Activated CD4-positive, CD25-positive, alpha-beta regulatory T cell treated with anti-CD3 and anti-CD28 coated beads, Interleukin-2, amount 50 U/mL, for 72 hours (primary cell): ENCODE results near the gene LEFTY2.
"Not testable (repeated sequence)": the region's sequence is repeated elsewhere in the genome, so short reads cannot be mapped to it uniquely, and the experiment has no call there.

Experiments used
- DNase-seq: peaks from one replicate; pipeline ENCODE4 v3.0.0; 2021

LEFTY2 gene

DNA sequence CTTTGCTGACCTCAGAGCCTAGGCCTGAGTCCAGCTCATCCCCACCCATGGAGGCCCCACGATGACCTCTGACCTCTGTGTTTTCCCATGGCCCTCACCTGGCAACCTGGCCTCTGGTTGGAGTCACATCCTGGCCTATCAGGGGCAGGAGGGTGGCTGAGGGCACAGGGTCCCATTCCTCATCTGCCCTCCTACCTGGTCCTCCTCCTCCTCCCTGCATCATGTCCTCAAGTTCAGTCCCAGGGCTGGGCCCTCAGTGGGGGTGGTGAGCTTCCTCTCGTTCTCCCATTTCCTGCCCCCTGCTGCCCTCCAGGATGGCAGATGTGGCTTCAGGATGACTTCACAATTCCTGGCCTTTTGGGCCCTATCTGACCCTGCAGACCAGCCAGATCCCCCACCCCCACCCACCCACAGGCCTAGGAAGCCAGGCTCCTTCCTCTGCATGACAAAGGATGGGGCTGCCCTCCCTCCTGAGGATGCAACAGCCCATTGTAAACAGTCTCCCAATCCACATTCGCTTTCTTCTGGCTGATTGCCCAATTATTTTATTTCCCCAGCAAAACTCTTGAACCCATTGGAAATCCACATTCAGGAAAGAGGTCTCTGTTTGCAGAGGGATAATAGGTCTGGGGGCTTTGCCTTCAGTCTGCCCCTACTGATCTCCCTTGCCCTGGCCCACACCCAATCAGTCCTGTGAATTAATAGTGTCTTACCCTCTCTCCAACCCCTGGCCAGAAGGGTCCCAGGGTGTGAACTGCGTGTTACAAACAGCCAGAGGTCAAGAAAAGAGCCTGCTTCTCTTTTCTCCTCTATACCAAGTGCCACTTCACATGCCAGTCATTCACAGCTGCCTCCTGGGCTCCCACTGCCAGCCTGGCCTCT is 41.7 kb downstream of the LEFTY2 start:
- no peak for DNase-seq

DNA sequence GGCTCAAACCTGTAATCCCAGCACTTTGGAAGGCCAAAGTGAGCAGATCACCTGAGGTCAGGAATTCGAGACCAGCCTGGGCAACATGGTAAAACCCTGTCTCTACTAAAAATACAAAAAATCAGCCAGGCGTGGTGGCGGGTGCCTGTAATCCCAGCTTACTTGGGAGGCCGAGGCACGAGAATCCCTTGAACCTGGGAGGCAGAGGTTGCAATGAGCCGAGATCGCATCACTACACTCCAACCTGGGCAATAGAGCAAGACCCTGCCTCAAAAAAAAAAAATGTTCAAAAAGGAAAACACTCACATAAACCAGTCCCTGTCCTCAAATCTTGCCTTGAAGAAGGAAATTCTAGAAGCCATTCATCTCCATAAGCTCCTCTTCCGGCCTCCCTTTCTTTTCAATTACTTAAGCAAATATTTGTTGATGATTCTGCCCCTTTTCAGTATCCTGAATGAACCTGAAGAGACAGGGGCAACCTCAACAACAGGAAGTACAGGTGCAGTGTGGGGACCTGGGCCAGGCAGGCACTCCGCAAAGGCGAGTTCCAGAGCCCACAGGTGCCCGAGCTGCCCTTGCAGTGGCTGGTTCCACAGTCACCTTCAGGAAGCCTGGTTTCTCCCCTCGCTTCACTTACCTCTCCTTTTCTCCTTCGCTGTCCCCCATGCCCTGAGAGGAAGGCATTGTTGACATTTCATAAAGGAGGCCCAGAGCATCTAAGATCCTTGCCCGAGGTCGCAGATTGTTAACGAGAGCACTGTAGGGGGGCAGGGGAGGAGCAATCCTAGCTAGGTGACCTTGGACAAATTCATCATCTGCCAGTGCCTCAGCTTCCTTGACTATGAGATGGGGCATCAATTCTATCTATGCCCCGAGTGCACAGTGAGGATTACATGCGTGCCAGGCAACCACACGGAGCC is 43.2 kb downstream of the LEFTY2 start:
- DNase-seq, result no peak

DNA sequence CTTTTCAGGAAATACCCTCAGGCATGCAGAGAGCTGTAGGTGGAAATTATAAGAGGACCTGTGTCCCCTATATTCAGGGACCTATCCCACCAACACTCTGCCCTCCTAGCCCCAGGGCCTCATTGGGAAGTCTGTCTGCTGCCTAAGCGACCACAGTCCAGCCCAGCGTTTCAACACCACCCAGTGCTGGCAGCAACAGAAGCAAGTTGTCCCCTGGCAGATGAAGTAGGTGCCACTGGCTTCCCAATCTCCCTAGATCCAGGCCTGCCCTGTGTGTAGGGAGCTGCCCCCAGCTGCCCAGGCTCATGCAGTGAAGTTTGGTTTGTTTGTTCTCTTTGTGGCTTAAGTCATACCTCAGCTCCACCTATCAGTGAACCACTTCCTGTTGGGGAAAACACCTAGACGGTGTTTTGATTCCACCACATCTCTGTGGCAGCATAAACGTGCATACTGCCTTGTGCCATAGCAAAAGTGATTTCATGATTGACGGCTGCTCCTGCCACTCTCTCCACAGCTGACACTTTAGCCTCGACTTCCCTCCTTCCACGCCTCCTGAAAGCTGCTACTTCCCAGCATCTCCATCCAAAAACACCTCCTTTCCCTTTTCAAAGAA is 44.0 kb downstream of the LEFTY2 start:
- peak; percentile 54 for DNase-seq

DNA sequence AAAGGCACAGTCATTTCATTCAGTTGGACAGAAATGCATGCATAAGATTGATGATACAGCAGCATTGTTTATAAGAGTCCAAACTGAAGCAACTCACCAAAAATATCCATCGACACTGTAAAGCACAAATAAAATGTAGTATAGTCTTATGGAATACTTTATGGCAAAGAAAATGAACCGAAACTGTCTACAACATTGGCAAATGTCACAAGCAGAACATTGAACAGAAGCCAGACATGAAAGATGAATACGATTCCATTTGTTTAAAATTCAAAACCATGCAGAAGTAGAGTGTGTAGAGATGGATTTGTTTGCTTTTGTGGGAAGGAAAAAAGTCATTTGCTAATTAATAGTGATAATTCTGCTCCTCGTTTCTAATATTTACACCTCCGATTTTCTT is 44.5 kb downstream of the LEFTY2 start:
- no peak for DNase-seq

DNA sequence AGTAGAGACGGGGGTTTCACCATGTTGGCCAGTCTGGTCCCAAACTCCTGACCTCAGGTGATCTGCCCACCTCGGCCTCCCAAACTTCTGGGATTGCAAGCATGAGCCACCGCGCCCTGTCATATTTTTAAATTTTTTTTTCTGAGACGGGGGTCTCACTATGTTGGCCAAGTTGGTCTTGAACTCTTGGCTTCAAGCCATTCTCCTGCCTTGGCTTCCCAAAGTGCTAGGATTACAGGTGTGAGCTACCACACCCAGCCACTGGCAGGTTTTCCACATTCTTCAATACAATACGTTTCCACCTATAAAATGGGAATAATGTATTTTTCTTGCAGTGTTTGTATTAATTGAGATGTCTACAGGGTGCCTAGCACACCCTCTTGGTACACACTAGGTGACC is 48.7 kb downstream of the LEFTY2 start:
- no peak for DNase-seq

DNA sequence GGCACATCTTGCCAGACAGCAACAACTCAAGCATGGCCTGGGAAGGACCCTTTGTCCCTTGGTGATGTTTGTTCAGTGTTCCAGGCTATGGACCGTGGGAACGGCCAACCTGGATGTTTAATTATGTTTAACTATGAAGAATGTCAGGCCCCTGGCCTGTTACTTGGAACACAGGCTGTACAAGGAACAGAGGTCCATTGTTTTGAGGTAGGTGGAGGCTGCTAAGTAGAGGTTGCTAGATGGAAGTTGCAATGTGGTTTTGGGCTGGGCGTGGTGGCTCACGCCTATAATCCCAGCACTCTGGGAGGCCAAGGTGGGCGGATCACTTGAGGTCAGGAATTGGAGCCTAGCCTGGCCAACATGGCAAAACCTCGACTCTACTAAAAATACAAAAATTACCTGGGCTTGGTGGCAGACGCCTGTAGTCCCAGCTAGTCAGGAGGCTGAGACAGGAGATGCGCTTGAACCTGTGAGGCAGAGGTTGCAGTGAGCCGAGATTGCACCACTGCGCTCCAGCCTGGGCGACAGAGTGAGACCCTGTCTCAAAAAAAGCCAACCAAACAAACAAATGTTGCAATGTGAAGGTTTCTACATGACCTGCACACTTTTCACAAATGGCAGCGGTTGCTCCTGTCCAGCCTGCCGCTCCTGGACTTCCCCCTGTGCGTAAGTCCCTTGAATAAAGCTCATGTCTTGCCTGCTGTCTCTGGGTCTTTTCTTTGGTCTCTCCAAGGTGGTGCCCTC is 49.6 kb downstream of the LEFTY2 start:
- no peak for DNase-seq

DNA sequence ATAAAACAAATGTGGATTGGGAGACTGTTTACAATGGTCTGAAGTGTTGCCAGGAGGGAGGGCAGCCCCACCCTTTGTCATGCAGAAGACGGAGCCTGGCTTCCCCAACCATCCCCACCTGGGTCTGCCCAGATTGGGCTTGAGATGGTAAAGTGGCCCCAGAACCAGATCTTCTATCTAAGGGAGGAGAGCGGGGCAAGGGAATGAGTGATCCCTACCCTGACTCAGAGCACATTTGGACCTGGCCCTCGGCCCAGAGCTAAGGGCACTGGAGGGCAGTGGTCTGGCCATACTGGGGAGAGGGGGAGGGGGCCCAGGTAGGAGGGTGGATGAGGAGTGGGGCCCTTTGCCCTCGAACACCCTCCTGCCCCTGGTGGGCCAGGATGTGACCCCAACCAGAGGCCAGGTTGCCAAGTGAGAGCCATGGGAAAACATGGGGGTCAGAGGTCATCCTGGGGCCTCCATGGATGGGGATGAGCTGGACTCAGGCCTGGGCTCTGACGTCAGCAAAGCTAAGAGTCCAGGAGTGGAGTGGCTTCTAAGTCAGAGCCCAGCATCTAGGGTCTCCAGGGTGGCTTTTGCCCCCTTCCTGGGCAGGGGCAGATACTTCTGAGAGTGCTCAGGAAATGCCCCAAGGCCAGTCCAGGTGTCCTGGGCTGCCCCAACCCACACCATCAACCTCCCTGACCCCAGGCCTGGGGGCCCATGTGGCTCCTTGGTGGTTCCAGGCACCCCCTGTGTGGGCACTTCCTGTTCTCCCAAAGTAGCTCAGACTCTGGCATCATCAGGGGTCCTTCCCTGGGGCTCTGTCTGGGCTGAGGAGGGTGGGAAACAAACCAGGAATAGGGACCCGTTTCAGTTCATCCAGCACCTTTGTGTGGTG is 50.4 kb downstream of the LEFTY2 start:
- no peak for DNase-seq

DNA sequence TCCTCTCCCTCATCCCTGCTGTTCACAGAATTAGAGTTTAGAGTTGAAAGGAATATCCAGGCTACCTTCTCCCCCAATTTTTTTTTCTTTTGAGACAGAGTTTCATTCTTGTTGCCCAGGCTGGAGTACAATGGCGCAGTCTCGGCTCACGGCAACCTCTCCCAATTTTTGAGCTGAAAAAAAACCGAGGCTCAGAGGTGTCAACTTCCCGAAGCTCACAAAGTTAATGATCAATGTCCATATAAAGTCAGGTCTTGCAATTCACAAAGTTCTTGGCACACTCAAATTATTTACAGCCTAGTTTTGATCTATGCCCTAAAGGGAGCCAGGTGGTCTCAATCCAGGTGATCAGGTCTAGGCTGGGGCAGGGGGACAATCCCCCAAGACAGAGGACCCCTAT is 51.3 kb downstream of the LEFTY2 start:
- DNase-seq, result no peak

DNA sequence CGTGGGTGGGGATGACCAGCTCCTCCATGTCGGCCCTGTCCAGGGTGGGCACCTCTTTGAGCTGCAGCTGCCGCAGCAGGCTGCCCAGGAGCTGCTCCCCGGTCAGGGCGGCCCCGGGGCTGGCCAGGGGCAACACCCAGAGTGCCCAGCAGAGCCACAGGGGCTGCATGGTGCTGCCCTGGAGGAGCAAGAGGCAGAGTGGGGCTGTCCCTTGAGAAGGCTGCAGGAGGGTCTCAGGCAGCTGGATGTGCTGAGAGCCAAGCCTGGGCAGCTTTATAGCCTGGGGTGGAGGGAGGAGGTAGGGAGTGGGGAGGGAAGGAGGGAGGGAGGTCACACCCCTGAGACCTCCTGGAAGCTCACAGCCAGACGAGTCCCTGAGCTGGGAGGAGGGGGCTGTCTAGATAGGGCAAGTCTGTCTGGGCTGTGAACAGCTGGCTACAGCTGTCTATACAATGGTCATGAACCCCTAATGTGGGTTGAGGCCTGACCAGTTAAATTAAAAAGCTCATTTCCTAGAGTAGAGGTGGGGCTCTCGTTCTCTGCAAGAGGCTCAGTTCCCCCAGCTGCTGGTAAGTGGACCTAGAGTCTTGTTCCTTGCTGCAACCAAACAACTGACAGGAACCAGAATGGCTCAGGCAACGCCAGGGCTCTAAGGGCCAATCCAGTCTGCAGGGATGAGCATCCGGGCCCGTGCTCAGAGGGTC is 52.0 kb downstream of the LEFTY2 start, which contains the start of gene LEFTY1:
Gene LEFTY1 (minus strand): TSS at position 249 of the 704 bp plus-strand sequence. CDS start 80 bp downstream, at position 169.
- DNase-seq, result no peak

DNA sequence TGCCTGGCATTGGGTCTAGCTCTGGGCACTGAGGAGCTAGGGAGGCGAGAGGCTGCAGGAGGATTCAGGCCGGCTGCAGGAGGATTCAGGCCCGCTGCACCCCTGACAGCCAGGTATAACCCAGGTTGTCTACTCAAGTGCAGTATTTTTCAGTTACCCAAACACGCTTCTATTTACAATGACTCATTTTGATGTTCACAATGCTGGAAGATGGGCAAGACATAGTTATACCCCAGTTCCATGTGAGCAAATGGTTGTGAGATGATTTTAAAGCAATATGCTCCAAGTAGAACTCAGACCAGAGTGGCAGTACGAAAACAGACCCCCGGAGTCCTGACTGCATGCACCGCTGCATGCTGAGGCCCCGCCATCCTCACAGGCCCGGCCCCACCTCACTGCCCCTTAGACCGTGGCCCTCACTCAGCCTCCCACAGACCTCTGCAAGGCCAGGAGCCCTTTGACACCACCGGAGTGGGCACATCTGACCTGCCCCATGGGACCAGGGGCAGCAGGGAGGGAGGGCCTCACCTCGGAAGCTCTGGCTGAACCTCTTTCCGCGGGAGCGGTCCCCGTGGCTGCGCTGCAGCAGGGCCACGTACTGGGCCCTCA is 52.6 kb downstream of the LEFTY2 start:
- no peak for DNase-seq

DNA sequence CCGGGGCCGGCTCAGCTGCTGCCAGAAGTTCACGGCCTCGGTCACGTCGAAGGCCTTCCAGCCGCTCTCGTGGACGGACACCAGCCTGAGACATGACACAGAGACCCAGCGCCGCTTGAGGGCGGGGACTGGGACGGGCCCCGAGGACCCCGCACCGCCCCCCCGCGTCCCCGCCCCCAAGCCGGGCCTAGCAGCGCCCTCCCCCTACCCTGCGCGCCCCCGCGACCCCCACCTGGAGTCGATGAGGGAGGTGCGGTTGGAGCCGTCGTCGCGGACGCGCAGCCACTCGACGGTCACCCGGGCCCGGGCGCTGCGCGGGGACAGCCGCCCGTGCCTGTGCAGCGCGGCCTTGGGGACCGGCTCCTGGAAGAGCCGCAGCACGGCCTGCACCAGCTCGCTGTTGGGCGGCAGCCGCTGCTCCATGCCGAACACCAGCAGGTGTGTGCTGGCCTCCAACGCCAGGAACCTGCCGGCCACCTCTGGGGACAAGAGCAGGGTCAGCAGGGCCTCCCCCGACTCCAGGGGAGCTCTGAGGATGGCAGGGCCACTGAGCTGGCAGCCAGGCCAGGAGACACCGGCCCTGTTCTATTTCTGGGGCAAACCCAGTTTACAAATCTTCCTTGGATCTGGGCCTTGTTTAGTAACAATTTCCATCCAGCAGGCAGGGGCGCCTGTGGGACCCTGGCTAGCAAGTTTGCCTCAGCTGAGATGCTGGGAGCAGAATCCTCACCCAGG is 53.3 kb downstream of the LEFTY2 start:
- not testable (repeated sequence) for DNase-seq

DNA sequence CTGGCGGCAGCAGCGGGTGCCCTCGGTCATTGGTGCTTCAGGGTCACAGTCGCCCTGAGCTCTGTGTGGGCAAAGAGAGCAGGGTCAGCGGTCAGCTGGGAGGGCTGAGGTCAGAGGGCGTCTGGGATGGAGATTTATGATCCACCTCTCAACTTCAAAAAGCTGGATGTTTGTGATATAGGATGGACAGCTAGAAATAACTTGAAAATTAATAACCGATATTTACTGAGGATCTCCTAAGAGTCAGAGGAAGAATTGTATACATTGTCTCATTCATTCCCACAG is 54.0 kb downstream of the LEFTY2 start:
- DNase-seq, result no peak
